Measurements from ENCODE around the gene BAHCC1.

The BAHCC1 gene

GRCh38 chr17:81436294-81436849, 41.1 kb downstream of the BAHCC1 start:
- TF ChIP-seq CTCF (IDR thresholded peaks at IDR 0.05; ENCODE audit: low read depth, low read length), result no peak
- DNase-seq (ENCODE audit: low read depth in 2 of 2), result peak in 1 of 2 donors; percentile 46
- no peak overlapping the region for H3K4me3 ChIP-seq (replicated peaks in 1 of 2; ENCODE audit: low read depth in 2 of 2, low read length in 2 of 2)

- no peak for DNase-seq (ENCODE audit: low read depth in 2 of 2)
- no peak for TF ChIP-seq CTCF (IDR thresholded peaks at IDR 0.05; ENCODE audit: low read depth, low read length)
- H3K4me3 ChIP-seq (replicated peaks in 1 of 2; ENCODE audit: low read depth in 2 of 2, low read length in 2 of 2), result no peak overlapping the region
These were observed 42.0 kb downstream of the BAHCC1 start for GRCh38 chr17:81437191-81437651.

- DNase-seq (ENCODE audit: low read depth in 2 of 2), result no peak
- no peak for TF ChIP-seq CTCF (IDR thresholded peaks at IDR 0.05; ENCODE audit: low read depth, low read length)
- H3K4me3 ChIP-seq (replicated peaks in 1 of 2; ENCODE audit: low read depth in 2 of 2, low read length in 2 of 2), result no peak overlapping the region
These were observed 42.9 kb downstream of the BAHCC1 start for GRCh38 chr17:81438007-81438659.

- H3K4me3 ChIP-seq (replicated peaks in 1 of 2; ENCODE audit: low read depth in 2 of 2, low read length in 2 of 2), result no peak overlapping the region
- TF ChIP-seq CTCF (IDR thresholded peaks at IDR 0.05; ENCODE audit: low read depth, low read length), result no peak
- no peak for DNase-seq (ENCODE audit: low read depth in 2 of 2)
These were observed 43.4 kb downstream of the BAHCC1 start for GRCh38 chr17:81438688-81439087.

- no peak for TF ChIP-seq CTCF (IDR thresholded peaks at IDR 0.05; ENCODE audit: low read depth, low read length)
- no peak for DNase-seq (ENCODE audit: low read depth in 2 of 2)
- H3K4me3 ChIP-seq (replicated peaks in 1 of 2; ENCODE audit: low read depth in 2 of 2, low read length in 2 of 2), result no peak overlapping the region
These were observed 44.8 kb downstream of the BAHCC1 start for GRCh38 chr17:81440051-81440471.

- DNase-seq (ENCODE audit: low read depth in 2 of 2), result no peak
- H3K4me3 ChIP-seq (replicated peaks in 1 of 2; ENCODE audit: low read depth in 2 of 2, low read length in 2 of 2), result no peak overlapping the region
- peak; percentile 47 for TF ChIP-seq CTCF (IDR thresholded peaks at IDR 0.05; ENCODE audit: low read depth, low read length)
These were observed 45.4 kb downstream of the BAHCC1 start for GRCh38 chr17:81440511-81441244.
